Prostate gland (tissue), 2 donors: ENCODE measurements around the gene CNP.
"Not testable (repeated sequence)": the region's sequence is repeated elsewhere in the genome, so short reads cannot be mapped to it uniquely, and the experiment has no call there.

ENCODE experiments used
- CTCF ChIP-seq, 4 experiments: fragments of 200-600 bp in 2 of 4; fragments of 450-650 bp in 2 of 4; sonication (generic) in 2 of 4; IDR thresholded peaks; 1 replicate in 3 of 4; 2 replicates in 1 of 4; pipeline ENCODE4 v1.5.1; 2016 to 2019; ENCODE audit warnings: antibody characterized with exemption in 4 of 4, mild to moderate bottlenecking in 2 of 4, moderate library complexity in 2 of 4
- POLR2A ChIP-seq: fragments of 450-650 bp; IDR thresholded peaks from one replicate; pipeline ENCODE4 v1.6.1; 2016; ENCODE audit warnings: antibody characterized with exemption, mild to moderate bottlenecking
- POLR2AphosphoS5 ChIP-seq: sonication (generic); formaldehyde crosslinking; IDR thresholded peaks from one replicate; pipeline ENCODE4 v1.6.1; 2017; ENCODE audit warnings: antibody characterized with exemption

GRCh38 chr17:42010266-42010680, 43.7 kb downstream of the CNP start:
- not testable (repeated sequence) for TF ChIP-seq POLR2A; POLR2AphosphoS5; CTCF (IDR thresholded peaks at IDR 0.05)
